IPS-18a (cell line): ENCODE data around the gene TANC2.

Experiments used
- H3K27ac ChIP-seq: one replicate; pipeline ENCODE4 v1.5.1; 2013; ENCODE audit warnings: low read length
- H3K27me3 ChIP-seq: one replicate; pipeline ENCODE4 v1.6.1; 2013; ENCODE audit warnings: mild to moderate bottlenecking, low read length; ENCODE audit not compliant: control insufficient read depth, insufficient read depth
- H3K36me3 ChIP-seq: one replicate; pipeline ENCODE4 v1.6.1; 2013; ENCODE audit warnings: low read depth, low read length; ENCODE audit not compliant: control insufficient read depth
- H3K4me1 ChIP-seq: one replicate; pipeline ENCODE4 v1.6.1; 2013; ENCODE audit warnings: low read depth, low read length; ENCODE audit not compliant: control insufficient read depth
- H3K4me3 ChIP-seq: one replicate; pipeline ENCODE4 v1.5.1; 2013; ENCODE audit warnings: low read length
- H3K9ac ChIP-seq: one replicate; pipeline ENCODE4 v1.6.1; 2013; ENCODE audit warnings: mild to moderate bottlenecking, low read length, moderate library complexity
- H3K9me3 ChIP-seq: one replicate; pipeline ENCODE4 v1.6.1; 2013; ENCODE audit warnings: low read depth, low read length; ENCODE audit not compliant: control insufficient read depth

TANC2 gene

GRCh38 chr17:62986549-62986948, 20.5 kb downstream of the TANC2 start:
- H3K4me1 ChIP-seq = no peaks in the 10 kb centered on the region
- peaks cover 3% of the 10 kb centered on the region for H3K9me3 ChIP-seq
- no peak overlapping the region for H3K27ac ChIP-seq
- peaks cover 4% of the 10 kb centered on the region for H3K27me3 ChIP-seq
- no peak overlapping the region for H3K4me3 ChIP-seq
- H3K9ac ChIP-seq = no peak overlapping the region
- no peaks in the 10 kb centered on the region for H3K36me3 ChIP-seq

- Histone ChIP-seq H3K27ac (no peak overlapping the region), H3K27me3 (no peaks in the 10 kb centered on the region), H3K9me3 (peaks cover 3% of the 10 kb centered on the region), H3K36me3 (no peaks in the 10 kb centered on the region), H3K9ac (no peak overlapping the region), H3K4me1 (no peaks in the 10 kb centered on the region), H3K4me3 (no peak overlapping the region)
Measured at GRCh38 chr17:62987136-62987535, 21.1 kb downstream of the TANC2 start.

GRCh38 chr17:62989501-62989900, 23.5 kb downstream of the TANC2 start:
- Histone ChIP-seq H3K4me1 (no peaks in the 10 kb centered on the region), H3K9me3 (no peaks in the 10 kb centered on the region), H3K27ac (no peak overlapping the region), H3K27me3 (no peaks in the 10 kb centered on the region), H3K9ac (no peak overlapping the region), H3K4me3 (no peak overlapping the region), H3K36me3 (no peaks in the 10 kb centered on the region)

GRCh38 chr17:62994931-62995330, 28.9 kb downstream of the TANC2 start:
- H3K36me3 ChIP-seq = no peaks in the 10 kb centered on the region
- H3K9me3 ChIP-seq = no peaks in the 10 kb centered on the region
- no peak overlapping the region for H3K9ac ChIP-seq
- no peak overlapping the region for H3K27ac ChIP-seq
- no peak overlapping the region for H3K4me3 ChIP-seq
- no peaks in the 10 kb centered on the region for H3K4me1 ChIP-seq
- no peaks in the 10 kb centered on the region for H3K27me3 ChIP-seq

GRCh38 chr17:62995377-62995885, 29.4 kb downstream of the TANC2 start:
- no peak overlapping the region for H3K9ac ChIP-seq
- no peaks in the 10 kb centered on the region for H3K27me3 ChIP-seq
- H3K27ac ChIP-seq = no peak overlapping the region
- H3K4me1 ChIP-seq = no peaks in the 10 kb centered on the region
- no peaks in the 10 kb centered on the region for H3K9me3 ChIP-seq
- H3K4me3 ChIP-seq = no peak overlapping the region
- H3K36me3 ChIP-seq = no peaks in the 10 kb centered on the region

GRCh38 chr17:62996221-62996620, 30.2 kb downstream of the TANC2 start:
- Histone ChIP-seq H3K4me1 (no peaks in the 10 kb centered on the region), H3K9ac (no peak overlapping the region), H3K36me3 (no peaks in the 10 kb centered on the region), H3K27ac (no peak overlapping the region), H3K9me3 (no peaks in the 10 kb centered on the region), H3K4me3 (no peak overlapping the region), H3K27me3 (no peaks in the 10 kb centered on the region)

GRCh38 chr17:62998166-62998565, 32.1 kb downstream of the TANC2 start:
- H3K9me3 ChIP-seq = no peaks in the 10 kb centered on the region
- H3K4me1 ChIP-seq = no peaks in the 10 kb centered on the region
- no peaks in the 10 kb centered on the region for H3K36me3 ChIP-seq
- no peak overlapping the region for H3K9ac ChIP-seq
- H3K27me3 ChIP-seq = no peaks in the 10 kb centered on the region
- no peak overlapping the region for H3K27ac ChIP-seq
- no peak overlapping the region for H3K4me3 ChIP-seq

- Histone ChIP-seq H3K9ac (no peak overlapping the region), H3K27me3 (no peaks in the 10 kb centered on the region), H3K36me3 (no peaks in the 10 kb centered on the region), H3K4me3 (no peak overlapping the region), H3K27ac (no peak overlapping the region), H3K4me1 (no peaks in the 10 kb centered on the region), H3K9me3 (no peaks in the 10 kb centered on the region)
Measured at GRCh38 chr17:62998665-62999393, 32.8 kb downstream of the TANC2 start.

- no peak overlapping the region for H3K4me3 ChIP-seq
- H3K9ac ChIP-seq = no peak overlapping the region
- no peaks in the 10 kb centered on the region for H3K27me3 ChIP-seq
- no peaks in the 10 kb centered on the region for H3K36me3 ChIP-seq
- H3K4me1 ChIP-seq = no peaks in the 10 kb centered on the region
- no peaks in the 10 kb centered on the region for H3K9me3 ChIP-seq
- no peak overlapping the region for H3K27ac ChIP-seq
Measured at GRCh38 chr17:62999736-63000135, 33.7 kb downstream of the TANC2 start.

GRCh38 chr17:63001689-63002394, 35.8 kb downstream of the TANC2 start:
- Histone ChIP-seq H3K4me1 (no peaks in the 10 kb centered on the region), H3K27me3 (no peaks in the 10 kb centered on the region), H3K36me3 (no peaks in the 10 kb centered on the region), H3K9ac (no peak overlapping the region), H3K4me3 (no peak overlapping the region), H3K27ac (no peak overlapping the region), H3K9me3 (no peaks in the 10 kb centered on the region)

GRCh38 chr17:63002625-63003024, 36.6 kb downstream of the TANC2 start:
- H3K27me3 ChIP-seq = no peaks in the 10 kb centered on the region
- no peaks in the 10 kb centered on the region for H3K9me3 ChIP-seq
- no peak overlapping the region for H3K4me3 ChIP-seq
- H3K9ac ChIP-seq = no peak overlapping the region
- no peaks in the 10 kb centered on the region for H3K36me3 ChIP-seq
- H3K4me1 ChIP-seq = no peaks in the 10 kb centered on the region
- H3K27ac ChIP-seq = no peak overlapping the region

GRCh38 chr17:63015824-63016223, 49.8 kb downstream of the TANC2 start:
- H3K27me3 ChIP-seq = no peaks in the 10 kb centered on the region
- H3K36me3 ChIP-seq = no peaks in the 10 kb centered on the region
- H3K9ac ChIP-seq = no peak overlapping the region
- H3K27ac ChIP-seq = no peak overlapping the region
- no peak overlapping the region for H3K4me3 ChIP-seq
- no peaks in the 10 kb centered on the region for H3K4me1 ChIP-seq
- no peaks in the 10 kb centered on the region for H3K9me3 ChIP-seq
